Panc1 (cell line): ENCODE results near the gene CDIPT. TPM values are rescaled to one million over a fixed set of nuclear protein-coding genes. Genes with fewer than 3 reads are reported as not detected.

Experiments
- ATAC-seq: fragments of 200-7000 bp; cut with Tn5 transposase; 2 replicates; pipeline ENCODE4 v1.9.1; 2020; ENCODE audit warnings: mild to moderate bottlenecking, moderate library complexity
- BruUV-seq: library from RNA; stranded (reverse); fragments of 400-500 nt; replicated peaks from 2 replicates; lab custom pipeline; 2021; lab: Mats Ljungman, UMichigan
- CTCF ChIA-PET: fragments of 300-600 bp; sonication (Branson Sonifier 250); formaldehyde crosslinking; loops from one replicate; lab custom pipeline; 2022; ENCODE audit warnings: antibody characterized with exemption; lab: Charles Lee
- POLR2A ChIA-PET: fragments of 300-600 bp; sonication (Branson Sonifier 250); formaldehyde crosslinking; loops from one replicate; lab custom pipeline; 2022; ENCODE audit warnings: antibody characterized with exemption; lab: Charles Lee
- DNase-seq: peaks from one replicate; pipeline ENCODE4 v3.0.0-alpha.2; 2010; ENCODE audit warnings: low read depth, low spot score
- H3K27ac ChIP-seq: 2 replicates; pipeline ENCODE4 v1.5.1; 2011; ENCODE audit warnings: mild to moderate bottlenecking, low read length, inconsistent platforms
- H3K27me3 ChIP-seq: fragments of 200-500 bp; sonication (Bioruptor generic); 2 replicates; pipeline ENCODE4 v1.6.0; 2014; ENCODE audit warnings: low read length, inconsistent platforms; ENCODE audit not compliant: control insufficient read depth, insufficient read depth
- H3K36me3 ChIP-seq: fragments of 200-500 bp; sonication (Bioruptor generic); 2 replicates; pipeline ENCODE4 v1.5.1; 2014; ENCODE audit warnings: inconsistent platforms, mild to moderate bottlenecking, low read length, moderate library complexity; ENCODE audit not compliant: control insufficient read depth, insufficient read depth
- H3K4me1 ChIP-seq: 2 replicates; pipeline ENCODE4 v1.5.1; 2011; ENCODE audit warnings: inconsistent platforms, mild to moderate bottlenecking, low read length, moderate library complexity; ENCODE audit not compliant: control insufficient read depth, insufficient read depth
- H3K4me3 ChIP-seq, 2 experiments: 2 replicates each; pipeline ENCODE4 v1.5.1; 2011 to 2012; ENCODE audit warnings: low read depth in 2 of 2, low read length in 2 of 2, mild to moderate bottlenecking in 2 of 2, inconsistent platforms in 1 of 2, moderate library complexity in 1 of 2
- H3K9me3 ChIP-seq: fragments of 200-500 bp; sonication (Bioruptor generic); 2 replicates; pipeline ENCODE4 v1.5.1; 2014; ENCODE audit warnings: low read depth, mild to moderate bottlenecking, inconsistent platforms, low read length, moderate library complexity; ENCODE audit not compliant: control insufficient read depth, insufficient read depth
- POLR2AphosphoS5 ChIP-seq: IDR thresholded peaks from 2 replicates; pipeline ENCODE4 v1.6.1; 2012; ENCODE audit warnings: mild to moderate bottlenecking, low read depth, low read length, moderate library complexity
- REST ChIP-seq, 2 experiments: IDR thresholded peaks; 2 replicates each; pipeline ENCODE4 v1.6.1; 2011 to 2012; ENCODE audit warnings: low read depth in 2 of 2, control low read depth in 1 of 2, low read length in 1 of 2, mild to moderate bottlenecking in 1 of 2, moderate library complexity in 1 of 2; ENCODE audit not compliant: insufficient read depth in 1 of 2
- SIN3A ChIP-seq: IDR thresholded peaks from 2 replicates; pipeline ENCODE4 v1.6.1; 2012; ENCODE audit warnings: low read depth, mild to moderate bottlenecking, low read length, moderate library complexity, borderline replicate concordance; ENCODE audit not compliant: insufficient read depth
- TCF7L2 ChIP-seq: IDR thresholded peaks from 2 replicates; pipeline ENCODE4 v1.6.1; 2011; ENCODE audit warnings: mild to moderate bottlenecking, low read depth, low read length, inconsistent platforms
- in situ Hi-C: cut with HindIII; loops from 2 replicates; pipeline ENCODE4 v1.10.0; 2016; ENCODE audit warnings: low sequenced_read_pairs, low pct_unique_long_range_greater_than_20kb
- intact Hi-C: fragments of 100-400 bp; cut with micrococcal nuclease; formaldehyde crosslinking; loops from one replicate; pipeline ENCODE4 v1.10.0; 2022; ENCODE audit not compliant: unreplicated experiment
- total RNA-seq: library from RNA; stranded (reverse); gene quantifications from one replicate; pipeline ENCODE4 v1.2.1, GENCODE V29; 2021; ENCODE audit not compliant: unreplicated experiment
- TF ChIP-seq, protein P1 (sequence below): fragments of 450-650 bp; IDR thresholded peaks from 2 replicates; pipeline ENCODE4 v1.5.1; 2017; ENCODE audit warnings: mild to moderate bottlenecking

CDIPT gene
- total RNA-seq, 1 experiment from 2014 or later, result 71.6 TPM

- Histone ChIP-seq H3K36me3 (no peaks in the 10 kb centered on the region), H3K4me3 (no peak overlapping the region), H3K27me3 (no peaks in the 10 kb centered on the region), H3K27ac (no peak overlapping the region), H3K4me1 (no peaks in the 10 kb centered on the region), H3K9me3 (no peaks in the 10 kb centered on the region)
- CTCF ChIA-PET, result interaction anchor here (0.5 kb wide), 1 partner anchor 51 kb away, joined by 10 read pairs; no protein-coding TSS in a partner anchor
- in situ Hi-C loops, result no loop called here
- no peak for DNase-seq
- no TSS peak for BruUV-seq
- intact Hi-C loops, result no loop called here
- ATAC-seq, result peak; percentile 62
- TF ChIP-seq POLR2AphosphoS5, result no peak
- TF ChIP-seq, protein P1, sequence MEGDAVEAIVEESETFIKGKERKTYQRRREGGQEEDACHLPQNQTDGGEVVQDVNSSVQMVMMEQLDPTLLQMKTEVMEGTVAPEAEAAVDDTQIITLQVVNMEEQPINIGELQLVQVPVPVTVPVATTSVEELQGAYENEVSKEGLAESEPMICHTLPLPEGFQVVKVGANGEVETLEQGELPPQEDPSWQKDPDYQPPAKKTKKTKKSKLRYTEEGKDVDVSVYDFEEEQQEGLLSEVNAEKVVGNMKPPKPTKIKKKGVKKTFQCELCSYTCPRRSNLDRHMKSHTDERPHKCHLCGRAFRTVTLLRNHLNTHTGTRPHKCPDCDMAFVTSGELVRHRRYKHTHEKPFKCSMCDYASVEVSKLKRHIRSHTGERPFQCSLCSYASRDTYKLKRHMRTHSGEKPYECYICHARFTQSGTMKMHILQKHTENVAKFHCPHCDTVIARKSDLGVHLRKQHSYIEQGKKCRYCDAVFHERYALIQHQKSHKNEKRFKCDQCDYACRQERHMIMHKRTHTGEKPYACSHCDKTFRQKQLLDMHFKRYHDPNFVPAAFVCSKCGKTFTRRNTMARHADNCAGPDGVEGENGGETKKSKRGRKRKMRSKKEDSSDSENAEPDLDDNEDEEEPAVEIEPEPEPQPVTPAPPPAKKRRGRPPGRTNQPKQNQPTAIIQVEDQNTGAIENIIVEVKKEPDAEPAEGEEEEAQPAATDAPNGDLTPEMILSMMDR, result no peak
- no peak for TF ChIP-seq REST (IDR thresholded peaks at IDR 0.05; ENCODE audit: insufficient read depth in 1 of 2, low read depth in 2 of 2, low read length in 1 of 2)
- TF ChIP-seq TCF7L2, result no peak
- no peak for TF ChIP-seq SIN3A
- POLR2A ChIA-PET, result interaction anchor here (0.7 kb wide), 1 partner anchor 23 kb away, joined by 7 read pairs; the partner anchor contains the start of gene ASPHD1
These were observed 14.4 kb upstream of the CDIPT start for GRCh38 chr16:29877266-29877961.

- no peaks in the 10 kb centered on the region for H3K4me1 ChIP-seq
- H3K36me3 ChIP-seq, result no peaks in the 10 kb centered on the region
- ATAC-seq (no peak), DNase-seq (no peak)
- ChIA-PET CTCF (no interaction called here), POLR2A (no interaction called here)
- intact Hi-C loops (no loop called here), in situ Hi-C loops (no loop called here)
- H3K9me3 ChIP-seq, result no peaks in the 10 kb centered on the region
- no TSS peak for BruUV-seq
- TF ChIP-seq REST (IDR thresholded peaks at IDR 0.05; ENCODE audit: insufficient read depth in 1 of 2, low read depth in 2 of 2, low read length in 1 of 2) (no peak), POLR2AphosphoS5 (no peak), TCF7L2 (no peak), SIN3A (no peak)
- TF ChIP-seq, protein P1, result no peak
- H3K4me3 ChIP-seq, result no peak overlapping the region
- no peaks in the 10 kb centered on the region for H3K27me3 ChIP-seq
- no peak overlapping the region for H3K27ac ChIP-seq
These were observed 13.7 kb upstream of the CDIPT start for GRCh38 chr16:29876594-29877249.
